Measurements from ENCODE around the gene THADA. TPM values are rescaled to one million over a fixed set of nuclear protein-coding genes. Genes with fewer than 3 reads are reported as not detected.

Gene THADA
- total RNA-seq, 2 donors from 2014 or later: 23.7 to 69.5 TPM

- ATAC-seq (no peak), DNase-seq (ENCODE audit: low spot score) (no peak)
- Mint-ChIP-seq H3K4me1 (ENCODE audit: low read depth in 2 of 2) (peaks cover 0 to 8% of the 10 kb centered on the region in 2 donors), H3K27me3 (no peaks in the 10 kb centered on the region), H3K4me3 (no peak overlapping the region), H3K27ac (no peak overlapping the region), H3K9me3 (no peaks in the 10 kb centered on the region), H3K36me3 (no peaks in the 10 kb centered on the region)
Observed at GRCh38 chr2:43326101-43326825, 269.6 kb downstream of the THADA start.

- ATAC-seq (no peak), DNase-seq (ENCODE audit: low spot score) (no peak)
Observed at GRCh38 chr2:43325107-43325811, 270.6 kb downstream of the THADA start.

GRCh38 chr2:43324259-43325106 lies 271.4 kb downstream of the THADA start:
- DNase-seq (ENCODE audit: low spot score) (no peak), ATAC-seq (no peak)
- H3K27me3 Mint-ChIP-seq: no peaks in the 10 kb centered on the region
- H3K4me3 Mint-ChIP-seq: no peak overlapping the region
- H3K4me1 Mint-ChIP-seq (ENCODE audit: low read depth in 2 of 2): peaks cover 0 to 4% of the 10 kb centered on the region in 2 donors
- H3K27ac Mint-ChIP-seq: no peak overlapping the region
- no peaks in the 10 kb centered on the region for H3K9me3 Mint-ChIP-seq
- H3K36me3 Mint-ChIP-seq: no peaks in the 10 kb centered on the region

More at GRCh38 chr2:43325107-43325811, 270.6 kb downstream of the THADA start:
- no peaks in the 10 kb centered on the region for H3K9me3 Mint-ChIP-seq
- no peak overlapping the region for H3K4me3 Mint-ChIP-seq
- H3K27me3 Mint-ChIP-seq: no peaks in the 10 kb centered on the region
- no peak overlapping the region for H3K27ac Mint-ChIP-seq
- peaks cover 0 to 8% of the 10 kb centered on the region in 2 donors for H3K4me1 Mint-ChIP-seq (ENCODE audit: low read depth in 2 of 2)
- no peaks in the 10 kb centered on the region for H3K36me3 Mint-ChIP-seq

GRCh38 chr2:43323857-43324256 lies 272.0 kb downstream of the THADA start:
- DNase-seq (ENCODE audit: low spot score): no peak
- H3K27ac Mint-ChIP-seq: no peak overlapping the region

GRCh38 chr2:43321446-43321845 lies 274.4 kb downstream of the THADA start:
- ATAC-seq (no peak), DNase-seq (ENCODE audit: low spot score) (no peak)
- Mint-ChIP-seq H3K27me3 (no peaks in the 10 kb centered on the region), H3K4me3 (no peak overlapping the region), H3K27ac (no peak overlapping the region), H3K4me1 (ENCODE audit: low read depth in 2 of 2) (no peaks in the 10 kb centered on the region), H3K36me3 (no peaks in the 10 kb centered on the region), H3K9me3 (no peaks in the 10 kb centered on the region)

More at GRCh38 chr2:43323857-43324256, 272.0 kb downstream of the THADA start:
- Mint-ChIP-seq H3K4me3 (no peak overlapping the region), H3K9me3 (no peaks in the 10 kb centered on the region), H3K4me1 (ENCODE audit: low read depth in 2 of 2) (peaks cover 0 to 4% of the 10 kb centered on the region in 2 donors), H3K36me3 (no peaks in the 10 kb centered on the region), H3K27me3 (no peaks in the 10 kb centered on the region)
- no peak for ATAC-seq

GRCh38 chr2:43319541-43319940 lies 276.3 kb downstream of the THADA start:
- no peak overlapping the region for H3K27ac Mint-ChIP-seq
- ATAC-seq (no peak), DNase-seq (ENCODE audit: low spot score) (no peak)
- no peak overlapping the region for H3K4me3 Mint-ChIP-seq
- H3K27me3 Mint-ChIP-seq: no peaks in the 10 kb centered on the region
- peaks cover 4 to 6% of the 10 kb centered on the region in 2 donors for H3K4me1 Mint-ChIP-seq (ENCODE audit: low read depth in 2 of 2)
- no peaks in the 10 kb centered on the region for H3K9me3 Mint-ChIP-seq
- H3K36me3 Mint-ChIP-seq: no peaks in the 10 kb centered on the region

GRCh38 chr2:43318791-43319190 lies 277.0 kb downstream of the THADA start:
- DNase-seq (ENCODE audit: low spot score): no peak
- Mint-ChIP-seq H3K27me3 (no peaks in the 10 kb centered on the region), H3K36me3 (no peaks in the 10 kb centered on the region), H3K4me3 (no peak overlapping the region), H3K9me3 (no peaks in the 10 kb centered on the region), H3K4me1 (ENCODE audit: low read depth in 2 of 2) (peaks cover 4 to 6% of the 10 kb centered on the region in 2 donors), H3K27ac (no peak overlapping the region)
- no peak for ATAC-seq

GRCh38 chr2:43317680-43318079 lies 278.2 kb downstream of the THADA start:
- Mint-ChIP-seq H3K27ac (no peak overlapping the region), H3K36me3 (no peaks in the 10 kb centered on the region), H3K4me1 (ENCODE audit: low read depth in 2 of 2) (peaks cover 4 to 6% of the 10 kb centered on the region in 2 donors), H3K27me3 (no peaks in the 10 kb centered on the region), H3K9me3 (no peaks in the 10 kb centered on the region), H3K4me3 (no peak overlapping the region)
- DNase-seq (ENCODE audit: low spot score) (no peak), ATAC-seq (no peak)

GRCh38 chr2:43317194-43317593 lies 278.6 kb downstream of the THADA start:
- no peak for ATAC-seq
- H3K4me3 Mint-ChIP-seq: no peak overlapping the region
- H3K27me3 Mint-ChIP-seq: no peaks in the 10 kb centered on the region
- H3K9me3 Mint-ChIP-seq: no peaks in the 10 kb centered on the region
- H3K4me1 Mint-ChIP-seq (ENCODE audit: low read depth in 2 of 2): peaks cover 4 to 6% of the 10 kb centered on the region in 2 donors
- DNase-seq (ENCODE audit: low spot score): no peak
- no peaks in the 10 kb centered on the region for H3K36me3 Mint-ChIP-seq
- no peak overlapping the region for H3K27ac Mint-ChIP-seq

- no peak for ATAC-seq
- Mint-ChIP-seq H3K27me3 (no peaks in the 10 kb centered on the region), H3K36me3 (no peaks in the 10 kb centered on the region), H3K4me3 (no peak overlapping the region), H3K4me1 (ENCODE audit: low read depth in 2 of 2) (peaks cover 4 to 6% of the 10 kb centered on the region in 2 donors), H3K27ac (no peak overlapping the region), H3K9me3 (no peaks in the 10 kb centered on the region)
- no peak for DNase-seq (ENCODE audit: low spot score)
Observed at GRCh38 chr2:43315482-43315881, 280.4 kb downstream of the THADA start.

GRCh38 chr2:43314299-43314927 lies 281.4 kb downstream of the THADA start:
- ATAC-seq (no peak), DNase-seq (ENCODE audit: low spot score) (no peak)
- peaks cover 4 to 6% of the 10 kb centered on the region in 2 donors for H3K4me1 Mint-ChIP-seq (ENCODE audit: low read depth in 2 of 2)
- H3K36me3 Mint-ChIP-seq: no peaks in the 10 kb centered on the region
- H3K27ac Mint-ChIP-seq: no peak overlapping the region
- H3K9me3 Mint-ChIP-seq: no peaks in the 10 kb centered on the region
- H3K27me3 Mint-ChIP-seq: no peaks in the 10 kb centered on the region
- no peak overlapping the region for H3K4me3 Mint-ChIP-seq

GRCh38 chr2:43313642-43314017 lies 282.2 kb downstream of the THADA start:
- Mint-ChIP-seq H3K4me3 (no peak overlapping the region), H3K9me3 (no peaks in the 10 kb centered on the region), H3K36me3 (no peaks in the 10 kb centered on the region), H3K27me3 (no peaks in the 10 kb centered on the region), H3K27ac (no peak overlapping the region), H3K4me1 (ENCODE audit: low read depth in 2 of 2) (peaks cover 4 to 6% of the 10 kb centered on the region in 2 donors)
- DNase-seq (ENCODE audit: low spot score) (no peak), ATAC-seq (no peak)

- ATAC-seq: no peak
- no peaks in the 10 kb centered on the region for H3K36me3 Mint-ChIP-seq
- no peaks in the 10 kb centered on the region for H3K9me3 Mint-ChIP-seq
- peaks cover 4 to 6% of the 10 kb centered on the region in 2 donors for H3K4me1 Mint-ChIP-seq (ENCODE audit: low read depth in 2 of 2)
- H3K27me3 Mint-ChIP-seq: no peaks in the 10 kb centered on the region
- no peak overlapping the region for H3K4me3 Mint-ChIP-seq
- DNase-seq (ENCODE audit: low spot score): no peak
- H3K27ac Mint-ChIP-seq: no peak overlapping the region
Observed at GRCh38 chr2:43312755-43313641, 282.8 kb downstream of the THADA start.
